Loucy (cell line): ENCODE data around the gene BRMS1.

Experiments used
- H2AFZ ChIP-seq: fragments of 200-600 bp; sonication (generic); 2 replicates; pipeline ENCODE4 v1.6.0; 2016; ENCODE audit warnings: antibody characterized with exemption, mild to moderate bottlenecking, low read length, moderate library complexity
- H3F3A ChIP-seq: fragments of 200-600 bp; 2 replicates; pipeline ENCODE4 v1.6.0; 2016; ENCODE audit warnings: antibody characterized with exemption, low read depth, mild to moderate bottlenecking
- H3K27me3 ChIP-seq: fragments of 200-600 bp; sonication (generic); 2 replicates; pipeline ENCODE4 v1.6.1; 2014; ENCODE audit warnings: low read length, mild to moderate bottlenecking; ENCODE audit not compliant: insufficient read depth, poor library complexity, severe bottlenecking
- H3K36me3 ChIP-seq: fragments of 200-600 bp; sonication (generic); 2 replicates; pipeline ENCODE4 v1.6.1; 2016; ENCODE audit warnings: low read length; ENCODE audit not compliant: insufficient read depth
- H3K4me1 ChIP-seq: fragments of 200-600 bp; sonication (generic); 2 replicates; pipeline ENCODE4 v1.5.1; 2014; ENCODE audit warnings: low read length, mild to moderate bottlenecking; ENCODE audit not compliant: insufficient read depth, poor library complexity, severe bottlenecking
- H3K4me2 ChIP-seq: fragments of 200-600 bp; sonication (generic); 2 replicates; pipeline ENCODE4 v1.6.0; 2014; ENCODE audit warnings: antibody characterized with exemption, low read length, low read depth, mild to moderate bottlenecking; ENCODE audit not compliant: poor library complexity, severe bottlenecking
- H3K4me3 ChIP-seq: fragments of 200-600 bp; sonication (generic); 2 replicates; pipeline ENCODE4 v1.5.1; 2014; ENCODE audit warnings: low read length, mild to moderate bottlenecking, mixed read lengths; ENCODE audit not compliant: poor library complexity, severe bottlenecking
- H3K79me2 ChIP-seq: fragments of 200-600 bp; sonication (generic); 2 replicates; pipeline ENCODE4 v1.6.1; 2014; ENCODE audit warnings: low read length; ENCODE audit not compliant: insufficient read depth
- H3K9ac ChIP-seq: fragments of 200-600 bp; sonication (generic); 2 replicates; pipeline ENCODE4 v1.6.0; 2014; ENCODE audit warnings: mild to moderate bottlenecking, low read depth, low read length, moderate library complexity; ENCODE audit not compliant: poor library complexity, severe bottlenecking
- H3K9me2 ChIP-seq: fragments of 200-600 bp; sonication (generic); replicated peaks from 2 replicates; pipeline ENCODE4 v1.6.1; 2016; ENCODE audit warnings: low read depth, low read length, mixed read lengths
- H3K9me3 ChIP-seq: fragments of 200-600 bp; sonication (generic); 2 replicates; pipeline ENCODE4 v1.6.1; 2014; ENCODE audit warnings: mild to moderate bottlenecking, antibody characterized with exemption, low read length, low read depth; ENCODE audit not compliant: insufficient read depth
- H4K20me1 ChIP-seq: fragments of 200-600 bp; sonication (generic); 2 replicates; pipeline ENCODE4 v1.6.0; 2014; ENCODE audit warnings: antibody characterized with exemption, low read length, mild to moderate bottlenecking; ENCODE audit not compliant: insufficient read depth, poor library complexity, severe bottlenecking
- EZH2phosphoT487 ChIP-seq: fragments of 200-600 bp; IDR thresholded peaks from 2 replicates; pipeline ENCODE4 v1.6.1; 2018; ENCODE audit warnings: antibody characterized with exemption, mild to moderate bottlenecking, moderate library complexity, borderline replicate concordance
- TF ChIP-seq, protein P1 (sequence below): fragments of 200-600 bp; sonication (generic); conservative IDR thresholded peaks from 2 replicates; pipeline ENCODE4 v1.5.1; 2014; ENCODE audit warnings: mild to moderate bottlenecking, antibody characterized with exemption, low read length

The BRMS1 gene

DNA sequence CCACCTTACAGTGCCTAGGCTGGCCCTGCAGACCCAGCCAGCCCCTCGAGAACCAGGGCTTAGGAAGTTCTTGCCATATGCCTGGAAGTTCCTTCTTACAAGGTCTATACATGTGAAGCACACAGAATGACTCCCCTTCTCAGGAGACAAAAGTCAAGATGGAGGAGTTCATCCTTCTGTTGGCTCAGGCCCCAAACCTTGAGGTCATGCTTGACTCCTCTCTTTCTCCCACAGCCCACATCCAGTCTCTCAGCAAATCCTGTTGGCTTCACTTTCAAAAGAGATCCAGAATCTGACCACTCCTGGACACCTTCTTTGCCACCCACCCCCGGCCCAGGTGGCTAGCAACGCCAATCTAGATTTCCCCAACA lies 26.3 kb downstream of the BRMS1 start:
- Histone ChIP-seq H3K4me3 (peak overlapping the region; percentile 58), H3K9ac (peak overlapping the region; percentile 66), H3K9me3 (no peaks in the 10 kb centered on the region), H3K4me2 (peak overlapping the region; percentile 69), H3K4me1 (peaks cover 36% of the 10 kb centered on the region), H4K20me1 (no peaks in the 10 kb centered on the region), H2AFZ (peak overlapping the region; percentile 3; the same call in 1 of the 2 replicates), H3K36me3 (no peaks in the 10 kb centered on the region), H3F3A (no peaks in the 10 kb centered on the region), H3K9me2 (no peaks in the 10 kb centered on the region), H3K27me3 (no peaks in the 10 kb centered on the region), H3K79me2 (no peaks in the 10 kb centered on the region)
- TF ChIP-seq, protein P1, sequence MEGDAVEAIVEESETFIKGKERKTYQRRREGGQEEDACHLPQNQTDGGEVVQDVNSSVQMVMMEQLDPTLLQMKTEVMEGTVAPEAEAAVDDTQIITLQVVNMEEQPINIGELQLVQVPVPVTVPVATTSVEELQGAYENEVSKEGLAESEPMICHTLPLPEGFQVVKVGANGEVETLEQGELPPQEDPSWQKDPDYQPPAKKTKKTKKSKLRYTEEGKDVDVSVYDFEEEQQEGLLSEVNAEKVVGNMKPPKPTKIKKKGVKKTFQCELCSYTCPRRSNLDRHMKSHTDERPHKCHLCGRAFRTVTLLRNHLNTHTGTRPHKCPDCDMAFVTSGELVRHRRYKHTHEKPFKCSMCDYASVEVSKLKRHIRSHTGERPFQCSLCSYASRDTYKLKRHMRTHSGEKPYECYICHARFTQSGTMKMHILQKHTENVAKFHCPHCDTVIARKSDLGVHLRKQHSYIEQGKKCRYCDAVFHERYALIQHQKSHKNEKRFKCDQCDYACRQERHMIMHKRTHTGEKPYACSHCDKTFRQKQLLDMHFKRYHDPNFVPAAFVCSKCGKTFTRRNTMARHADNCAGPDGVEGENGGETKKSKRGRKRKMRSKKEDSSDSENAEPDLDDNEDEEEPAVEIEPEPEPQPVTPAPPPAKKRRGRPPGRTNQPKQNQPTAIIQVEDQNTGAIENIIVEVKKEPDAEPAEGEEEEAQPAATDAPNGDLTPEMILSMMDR, result no peak
- no peak for TF ChIP-seq EZH2phosphoT487

DNA sequence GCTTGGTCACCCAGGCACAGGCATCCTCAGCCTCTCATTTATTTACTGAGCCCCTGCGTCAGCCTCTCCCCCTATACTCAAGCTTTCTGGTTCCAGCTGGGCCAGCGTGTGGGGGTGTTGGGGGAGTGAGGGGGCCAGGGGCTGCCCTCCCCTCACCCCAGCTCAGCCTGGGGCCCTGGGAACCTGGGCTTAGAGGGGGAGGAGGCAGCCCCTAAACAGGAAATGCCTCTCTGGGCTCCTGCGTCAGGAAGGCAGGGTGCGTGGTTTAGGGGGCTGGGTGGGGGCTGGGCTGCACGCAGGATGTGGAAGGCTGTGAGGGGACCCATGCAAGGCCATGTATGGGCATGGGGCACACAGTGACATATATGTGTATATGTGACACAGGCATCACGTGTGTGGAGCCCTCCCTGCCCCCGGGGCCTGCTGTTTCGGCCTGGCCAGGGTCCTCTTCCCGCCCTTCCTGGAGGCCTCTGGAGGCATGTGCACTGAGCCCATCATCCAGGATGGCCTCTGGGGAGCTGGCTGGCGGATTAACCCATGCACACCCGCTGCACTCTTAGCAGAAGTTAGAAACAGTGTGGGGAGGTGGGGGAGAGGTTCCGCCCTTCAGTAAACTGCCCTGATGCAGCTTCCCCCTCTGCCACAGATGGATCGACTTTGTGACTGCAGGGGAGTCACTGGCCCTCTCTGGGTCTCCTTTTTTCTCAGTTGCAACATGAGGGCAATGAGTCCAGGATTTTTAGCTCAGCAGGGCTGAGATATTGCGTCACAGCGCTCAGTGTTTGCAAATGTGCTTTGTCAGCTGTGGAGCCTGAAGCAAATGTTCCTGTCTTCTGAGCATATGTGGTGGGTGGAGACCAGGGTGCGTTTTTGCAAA lies 26.9 kb downstream of the BRMS1 start:
- H3K27me3 ChIP-seq, result no peaks in the 10 kb centered on the region
- peak overlapping the region; percentile 66 for H3K9ac ChIP-seq
- no peaks in the 10 kb centered on the region for H3F3A ChIP-seq
- H2AFZ ChIP-seq, result peak overlapping the region; percentile 18; the same call in 1 of the 2 replicates
- peak overlapping the region; percentile 69 for H3K4me2 ChIP-seq
- no peaks in the 10 kb centered on the region for H4K20me1 ChIP-seq
- H3K79me2 ChIP-seq, result no peaks in the 10 kb centered on the region
- peaks cover 42% of the 10 kb centered on the region for H3K4me1 ChIP-seq
- peak overlapping the region; percentile 58 for H3K4me3 ChIP-seq
- no peaks in the 10 kb centered on the region for H3K9me2 ChIP-seq
- no peaks in the 10 kb centered on the region for H3K36me3 ChIP-seq
- no peaks in the 10 kb centered on the region for H3K9me3 ChIP-seq
- TF ChIP-seq EZH2phosphoT487, result no peak
- TF ChIP-seq, protein P1, result no peak

DNA sequence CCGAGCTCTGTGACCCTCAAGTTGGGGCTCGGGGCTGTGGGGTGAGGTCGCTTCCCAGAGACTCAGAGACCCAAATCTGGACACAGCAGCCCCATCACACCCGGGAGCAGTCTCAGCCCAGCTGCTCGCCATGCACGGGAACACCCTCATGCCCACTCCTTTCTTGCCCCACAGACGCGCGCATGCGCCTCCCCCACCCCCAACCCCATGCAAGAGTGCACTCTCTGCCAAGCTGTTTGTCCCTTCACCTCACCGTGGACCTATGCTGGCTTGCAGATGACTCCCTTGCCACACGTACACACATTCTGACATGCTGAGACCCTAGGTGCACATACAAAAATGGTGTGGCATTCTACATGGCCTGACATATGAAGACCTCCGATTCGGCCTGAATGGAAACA lies 27.6 kb downstream of the BRMS1 start:
- Histone ChIP-seq H4K20me1 (no peaks in the 10 kb centered on the region), H3K36me3 (no peaks in the 10 kb centered on the region), H2AFZ (0 out of 2 replicates have a peak overlapping the region, but pooled peaks have one; percentile 18), H3K4me1 (peaks cover 43% of the 10 kb centered on the region), H3K4me2 (peak overlapping the region; percentile 69), H3K79me2 (no peaks in the 10 kb centered on the region), H3K9me2 (no peaks in the 10 kb centered on the region), H3K9ac (peak overlapping the region; percentile 66), H3F3A (no peaks in the 10 kb centered on the region), H3K9me3 (no peaks in the 10 kb centered on the region), H3K27me3 (no peaks in the 10 kb centered on the region), H3K4me3 (peak overlapping the region; percentile 58)
- no peak for TF ChIP-seq EZH2phosphoT487
- TF ChIP-seq, protein P1, result no peak
